CD4-positive, alpha-beta T cell treated with Interleukin-12 subunit alpha and Interleukin-12 subunit beta, for 1 hour (primary cell): ENCODE data around the gene MORN4.
"Not testable (repeated sequence)": the region's sequence is repeated elsewhere in the genome, so short reads cannot be mapped to it uniquely, and the experiment has no call there.

Experiments used
- DNase-seq: peaks from one replicate; pipeline ENCODE4 v3.0.0-alpha.2; 2020

Gene MORN4

GRCh38 chr10:97640868-97641811, 7.8 kb upstream of the MORN4 start:
- DNase-seq = peak; percentile 23

GRCh38 chr10:97640174-97640867, 7.0 kb upstream of the MORN4 start, which contains the start of gene PI4K2A:
Gene PI4K2A (plus strand): TSS chr10:97640671. CDS start chr10:97640743, 72 bp downstream.
- DNase-seq = peak; percentile 99

GRCh38 chr10:97639090-97639489, 5.8 kb upstream of the MORN4 start:
- not testable (repeated sequence) for DNase-seq

DNA sequence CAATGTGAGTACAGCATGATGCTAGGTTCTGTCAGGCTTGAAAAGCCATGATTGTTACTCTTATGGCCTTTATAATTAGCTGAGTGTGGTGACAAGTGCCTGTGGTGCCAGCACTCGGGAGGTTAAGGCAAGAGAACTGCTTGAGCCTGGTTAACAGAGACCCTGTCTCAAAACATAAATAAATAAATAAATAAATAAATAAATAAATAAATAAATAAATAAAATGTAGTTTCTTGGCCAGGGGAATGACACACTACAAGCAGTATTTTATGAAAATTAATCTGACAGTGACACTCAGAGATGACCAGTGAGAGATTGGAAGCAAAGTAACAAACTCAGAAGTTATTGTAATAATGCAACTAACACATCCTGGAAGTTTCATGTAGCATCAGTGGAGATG, 2.3 kb upstream of the MORN4 start:
- no peak for DNase-seq

- DNase-seq = peak; percentile 23
Measured at GRCh38 chr10:97633921-97634320, 621 bp upstream of the MORN4 start.

- no peak for DNase-seq
Measured at GRCh38 chr10:97631098-97631497, 2.2 kb downstream of the MORN4 start.

DNA sequence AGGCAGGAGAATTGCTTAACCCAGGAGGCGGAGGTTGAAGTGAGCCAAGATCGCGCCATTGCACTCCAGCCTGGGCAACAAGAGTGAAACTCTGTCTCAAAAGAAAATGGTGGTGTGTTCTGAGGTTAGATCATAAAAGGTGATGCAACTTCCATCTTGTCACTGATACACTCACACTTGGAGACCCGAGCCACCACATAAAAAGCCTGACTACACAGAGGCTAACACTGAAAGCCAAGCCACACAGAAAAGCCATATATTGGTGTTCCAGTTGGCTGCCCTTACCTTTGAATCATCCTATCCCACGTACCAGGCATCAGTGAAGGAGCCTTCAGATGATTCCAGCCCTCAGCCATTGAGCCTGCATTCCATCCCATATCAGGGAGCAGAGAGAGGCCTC, 4.0 kb downstream of the MORN4 start:
- DNase-seq = no peak

DNA sequence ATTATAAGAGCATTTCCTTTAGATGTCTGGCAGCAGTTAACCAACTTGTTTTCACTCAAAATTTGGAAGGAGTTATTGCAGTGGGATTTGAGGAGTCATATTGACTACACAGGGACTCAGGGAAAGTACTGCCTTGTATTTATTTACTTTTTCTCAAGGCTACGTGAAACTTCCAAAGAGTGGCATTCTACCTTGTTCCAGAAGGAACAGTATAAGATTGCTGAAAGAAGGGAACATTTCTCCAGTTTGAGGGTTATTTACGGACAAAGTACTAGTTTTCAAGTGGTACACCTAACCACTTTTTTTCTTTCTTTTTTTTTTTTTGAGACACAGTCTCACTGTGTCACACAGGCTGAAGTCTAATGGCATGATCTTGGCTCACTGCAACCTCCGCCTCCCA, 5.1 kb downstream of the MORN4 start:
- DNase-seq = no peak

- no peak for DNase-seq
Measured at GRCh38 chr10:97627731-97628130, 5.6 kb downstream of the MORN4 start.

GRCh38 chr10:97623277-97623676, 10.0 kb downstream of the MORN4 start:
- DNase-seq = no peak

- DNase-seq = no peak
Measured at GRCh38 chr10:97618733-97619132, 14.6 kb downstream of the MORN4 start.

- DNase-seq = no peak
Measured at GRCh38 chr10:97618285-97618684, 15.0 kb downstream of the MORN4 start.

GRCh38 chr10:97612386-97612785, 20.9 kb downstream of the MORN4 start:
- DNase-seq = no peak

DNA sequence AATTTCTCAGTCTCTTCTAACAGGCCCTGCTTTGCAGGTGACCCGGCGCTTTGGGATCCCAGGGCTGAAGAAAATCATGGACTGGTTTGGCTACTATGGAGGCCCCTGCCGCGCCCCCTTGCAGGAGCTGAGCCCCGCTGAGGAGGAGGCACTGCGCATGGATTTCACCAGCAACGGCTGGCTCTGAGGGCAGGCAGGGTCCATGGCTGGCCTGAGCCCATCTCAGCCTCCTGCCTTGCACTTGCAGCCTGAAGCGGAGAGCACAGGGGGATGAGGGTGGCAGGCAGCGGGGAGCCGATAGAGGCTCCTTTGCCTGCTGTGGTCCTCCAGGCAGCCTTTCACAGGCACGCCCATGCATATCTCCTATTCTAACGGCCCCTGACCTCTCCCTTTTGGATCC, 21.8 kb downstream of the MORN4 start:
- no peak for DNase-seq

- no peak for DNase-seq
Measured at GRCh38 chr10:97608991-97609561, 24.2 kb downstream of the MORN4 start.

DNA sequence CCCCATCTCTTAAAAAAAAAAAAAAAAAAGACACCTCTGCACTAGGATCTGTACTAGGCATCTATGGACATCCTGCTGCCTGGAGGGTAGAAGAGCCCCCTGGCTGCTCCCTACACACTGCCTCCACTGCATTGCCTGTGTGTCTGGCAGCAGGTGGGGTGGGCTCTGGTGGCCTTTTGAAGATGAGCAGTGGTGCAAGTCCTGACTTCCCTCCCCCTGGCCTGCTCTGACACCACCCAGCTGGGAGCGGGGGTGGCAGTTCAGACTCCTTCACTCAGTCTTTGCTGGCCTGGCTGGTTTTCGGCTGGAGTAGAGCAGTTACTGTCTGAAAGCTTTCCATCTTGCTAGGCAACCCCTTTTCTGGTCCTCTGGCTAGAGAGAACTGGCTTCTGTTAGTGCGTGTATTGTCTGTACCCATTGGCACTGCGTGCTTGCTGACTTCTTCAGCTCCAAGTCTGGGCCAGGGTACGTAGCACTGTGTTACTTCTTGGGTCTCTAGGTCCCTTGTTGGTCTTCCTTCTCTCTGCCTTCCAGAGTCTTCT, 26.1 kb downstream of the MORN4 start:
- DNase-seq = no peak

- DNase-seq = no peak
Measured at GRCh38 chr10:97601268-97602215, 31.8 kb downstream of the MORN4 start.

DNA sequence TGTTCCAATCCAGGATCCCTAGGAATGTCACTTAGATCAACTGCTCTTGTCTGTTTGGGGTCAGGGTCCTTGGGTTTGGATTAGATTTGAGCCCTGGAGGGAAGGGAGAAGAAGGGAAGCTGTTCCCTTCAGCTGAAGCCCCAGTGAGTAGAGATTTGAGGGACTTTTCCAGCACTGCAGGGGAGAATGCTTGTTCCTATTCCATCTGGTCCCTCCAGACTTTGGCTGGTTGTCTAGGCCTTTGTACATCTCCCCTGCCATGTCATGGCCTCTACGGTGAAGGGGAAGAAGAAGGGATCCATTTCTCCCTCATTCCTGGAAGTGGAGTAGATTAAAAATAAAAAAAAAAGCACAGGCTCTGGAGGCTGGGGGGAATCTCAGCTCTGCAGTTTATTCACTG, 32.7 kb downstream of the MORN4 start:
- no peak for DNase-seq

DNA sequence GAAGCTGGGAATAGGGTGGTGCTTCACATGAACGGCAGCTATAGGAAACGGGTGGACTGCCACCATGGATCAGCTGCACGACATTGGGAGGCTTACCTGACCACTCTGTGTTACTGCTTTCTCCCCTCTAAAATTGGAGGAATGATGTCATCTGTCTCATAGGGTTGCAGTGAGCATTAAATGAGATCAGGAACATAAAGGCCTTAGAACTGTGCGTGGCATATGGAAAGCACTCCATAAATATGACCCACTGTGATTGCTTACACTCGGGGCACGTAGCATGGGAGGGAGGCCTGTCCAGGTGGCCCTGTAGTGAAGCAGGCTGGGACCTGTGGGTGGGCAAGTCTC, 34.1 kb downstream of the MORN4 start:
- no peak for DNase-seq

DNA sequence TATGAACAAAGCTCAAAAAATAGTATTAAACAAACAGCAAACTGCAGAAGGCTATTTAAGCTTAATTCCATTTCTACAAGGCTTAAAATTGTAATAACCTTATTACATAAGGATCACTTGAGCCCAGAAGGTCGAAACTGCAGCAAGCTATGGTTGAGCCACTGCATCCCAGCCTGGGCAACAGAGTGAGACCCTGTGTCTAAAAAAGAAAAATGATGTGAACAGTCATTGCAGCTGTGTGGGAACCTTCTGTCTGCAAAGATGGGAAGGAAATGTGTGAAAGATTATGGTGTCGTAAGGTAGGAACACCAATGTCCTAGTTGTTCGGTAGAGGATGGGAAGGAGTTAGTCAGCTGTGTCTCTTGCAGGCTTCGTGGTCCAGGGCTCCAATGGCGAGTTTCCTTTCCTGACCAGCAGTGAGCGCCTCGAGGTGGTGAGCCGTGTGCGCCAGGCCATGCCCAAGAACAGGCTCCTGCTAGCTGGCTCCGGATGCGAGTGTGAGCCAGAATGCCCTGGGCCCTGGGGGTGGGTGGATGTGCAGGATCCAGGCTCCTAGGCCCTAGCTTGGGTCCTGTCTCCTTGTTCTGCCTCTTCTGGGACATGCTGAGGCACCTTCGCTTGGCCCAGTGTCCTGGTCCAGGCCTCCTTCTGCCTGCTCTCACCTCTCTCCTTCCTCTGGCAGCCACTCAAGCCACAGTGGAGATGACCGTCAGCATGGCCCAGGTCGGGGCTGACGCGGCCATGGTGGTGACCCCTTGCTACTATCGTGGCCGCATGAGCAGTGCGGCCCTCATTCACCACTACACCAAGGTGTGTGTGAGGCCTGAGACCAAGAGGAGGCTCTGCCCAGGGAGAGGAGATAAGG, 34.7 kb downstream of the MORN4 start:
- DNase-seq = no peak

- no peak for DNase-seq
Measured at GRCh38 chr10:97597778-97598177, 35.5 kb downstream of the MORN4 start.
